GM04503 (cell line): ENCODE results near the gene SPAG9.

Experiments
- DNase-seq: peaks from one replicate; pipeline ENCODE4 v3.0.0-alpha.2; 2012; ENCODE audit warnings: low read depth

The SPAG9 gene

GRCh38 chr17:51035431-51035830 lies 85.2 kb downstream of the SPAG9 start:
- DNase-seq, result peak; percentile 79

GRCh38 chr17:51034800-51035199 lies 85.9 kb downstream of the SPAG9 start:
- no peak for DNase-seq

DNA sequence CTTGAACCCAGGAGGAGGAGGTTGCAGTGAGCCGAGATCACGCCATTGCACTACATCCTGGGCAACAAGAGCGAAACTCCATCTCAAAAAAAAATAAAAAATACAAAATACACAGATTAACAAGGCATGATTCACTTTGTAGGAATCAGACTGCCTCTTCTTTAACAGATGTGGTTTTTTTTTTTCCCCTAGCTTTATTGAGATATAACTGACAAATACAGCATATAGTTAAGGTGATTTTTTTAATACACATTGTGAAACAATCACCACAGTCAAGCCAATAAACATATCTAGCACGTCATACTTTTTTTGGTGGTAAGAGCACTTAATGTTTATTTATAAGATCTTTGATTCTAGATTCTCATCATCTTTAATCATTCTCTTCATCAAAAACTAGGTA lies 87.8 kb downstream of the SPAG9 start:
- DNase-seq, result no peak

- DNase-seq, result no peak
These were observed 90.9 kb downstream of the SPAG9 start for GRCh38 chr17:51029568-51030463.

DNA sequence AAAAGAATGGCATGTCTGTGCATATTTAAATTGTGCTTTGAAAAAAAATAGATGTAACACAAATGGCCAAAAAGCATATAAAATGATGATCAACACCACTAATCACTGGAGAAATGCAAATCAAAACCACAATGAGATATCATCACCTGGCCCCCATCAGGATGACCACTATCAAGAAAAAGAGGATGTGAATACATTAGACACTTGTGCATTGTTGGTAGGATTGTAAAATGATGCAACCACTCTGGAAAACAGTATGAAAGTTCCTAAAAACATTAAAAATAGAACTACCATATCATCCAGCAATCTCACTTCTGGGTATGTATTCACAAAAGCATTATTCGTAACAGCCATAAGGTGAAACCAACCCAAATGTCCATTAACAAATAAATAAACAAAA lies 91.5 kb downstream of the SPAG9 start:
- no peak for DNase-seq

DNA sequence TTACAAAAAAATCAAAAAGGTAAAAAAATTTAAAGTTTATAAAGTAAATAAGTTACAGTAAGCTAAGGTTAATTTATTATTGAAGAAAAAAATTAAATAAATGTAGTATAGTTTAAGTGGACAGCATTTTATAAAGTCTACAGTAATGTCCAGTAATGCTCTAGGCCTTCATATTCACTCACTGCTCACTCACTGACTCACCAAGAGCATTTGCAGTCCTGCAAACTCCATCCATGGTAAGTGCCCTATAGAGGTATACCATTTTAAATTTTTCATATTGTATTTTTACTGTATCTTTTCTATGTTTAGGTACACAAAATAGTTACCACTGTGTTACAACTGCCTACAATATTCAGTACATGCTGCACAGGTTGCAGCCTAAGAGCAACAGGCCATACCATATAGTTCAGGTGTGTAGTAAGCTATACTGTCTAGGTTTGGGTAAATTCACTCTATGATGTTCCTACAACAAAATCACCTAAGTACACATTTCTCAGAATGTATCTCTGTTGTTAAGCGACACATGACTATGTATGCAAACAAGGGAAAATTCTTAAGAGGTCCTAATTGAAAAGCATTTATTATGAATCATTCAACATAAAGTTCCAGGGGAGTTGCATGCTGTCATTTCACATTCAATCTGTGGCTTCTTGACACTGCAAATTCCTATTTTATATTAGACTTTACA lies 92.3 kb downstream of the SPAG9 start:
- no peak for DNase-seq

GRCh38 chr17:51018541-51018940 lies 102.1 kb downstream of the SPAG9 start:
- DNase-seq, result no peak

DNA sequence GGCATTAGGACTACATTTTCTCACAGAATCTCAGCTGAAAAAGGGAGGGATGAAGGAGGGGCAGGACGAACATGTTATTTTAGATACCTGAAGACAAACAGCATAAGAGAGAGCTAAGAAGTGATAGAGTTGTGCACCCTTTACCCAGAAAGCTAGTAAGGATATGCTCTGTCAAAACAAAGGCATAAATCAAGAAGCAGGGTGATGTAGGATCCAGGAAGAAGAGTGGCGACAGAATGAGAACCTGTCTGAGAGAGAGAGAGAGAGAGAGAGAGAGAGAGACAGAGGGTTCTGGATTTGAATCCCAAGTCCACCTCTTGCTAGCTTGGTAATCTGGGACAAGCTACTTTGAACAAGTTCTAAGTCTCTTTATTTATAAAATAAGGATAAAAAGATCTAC lies 103.4 kb downstream of the SPAG9 start:
- DNase-seq, result no peak

DNA sequence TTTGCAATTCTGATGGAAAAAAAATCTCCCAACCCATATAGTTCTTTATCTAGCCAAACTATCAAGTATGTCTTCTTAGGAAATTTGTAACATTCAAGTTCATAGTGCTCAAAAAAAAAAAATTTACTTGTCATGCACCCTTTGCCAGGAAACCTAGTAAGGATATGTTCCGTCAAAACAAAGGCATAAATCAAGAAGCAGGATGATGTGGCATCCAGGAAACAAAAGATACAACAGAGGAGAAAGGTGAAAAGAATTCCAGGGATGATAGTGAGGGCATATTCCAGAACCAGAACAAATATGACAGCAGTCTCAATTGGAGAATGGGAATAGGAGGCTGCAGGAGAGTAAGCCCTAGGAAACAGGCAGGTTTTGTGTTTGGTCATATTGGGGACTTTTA lies 104.6 kb downstream of the SPAG9 start:
- no peak for DNase-seq

DNA sequence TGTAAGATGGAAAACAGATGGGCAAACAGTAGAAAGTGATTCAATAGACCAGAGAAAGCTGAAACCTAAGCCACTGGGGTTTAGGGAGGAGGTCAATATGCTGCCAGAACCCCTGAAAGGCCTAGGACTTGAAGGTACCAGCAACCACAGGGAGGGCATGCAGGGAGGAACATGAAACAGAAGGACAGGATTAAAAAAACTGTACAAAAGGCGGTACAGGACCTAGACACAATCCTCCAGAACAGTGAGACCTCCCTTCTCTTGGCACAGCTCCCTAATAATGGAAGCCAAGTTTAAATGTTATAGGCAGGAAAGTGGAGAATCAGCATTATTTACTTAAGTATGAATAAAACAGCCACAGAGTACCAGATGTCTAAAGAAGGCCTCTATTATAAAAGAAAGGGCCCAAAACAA lies 105.5 kb downstream of the SPAG9 start:
- DNase-seq, result no peak

GRCh38 chr17:51014129-51014528 lies 106.5 kb downstream of the SPAG9 start:
- DNase-seq, result no peak

DNA sequence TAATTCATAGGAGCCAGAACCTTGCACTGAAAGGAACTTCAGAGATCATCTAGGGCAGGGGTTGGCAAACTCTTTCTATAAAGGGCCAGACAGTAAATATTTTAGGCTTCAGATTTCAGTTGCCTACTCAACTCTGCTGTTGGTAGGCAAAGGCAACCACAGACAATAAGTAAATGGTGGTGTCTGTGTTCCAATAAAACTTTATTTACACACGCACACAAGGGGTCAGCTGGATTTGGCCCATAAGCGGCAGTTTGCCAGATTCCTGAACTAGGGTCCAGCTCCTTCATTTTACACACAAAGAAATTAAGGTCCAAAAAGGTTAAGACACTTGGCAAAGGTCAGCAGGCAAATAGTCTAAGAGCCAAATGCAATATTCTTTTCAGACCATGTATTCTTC lies 107.3 kb downstream of the SPAG9 start:
- DNase-seq, result no peak

- no peak for DNase-seq
These were observed 108.1 kb downstream of the SPAG9 start for GRCh38 chr17:51012538-51012937.

DNA sequence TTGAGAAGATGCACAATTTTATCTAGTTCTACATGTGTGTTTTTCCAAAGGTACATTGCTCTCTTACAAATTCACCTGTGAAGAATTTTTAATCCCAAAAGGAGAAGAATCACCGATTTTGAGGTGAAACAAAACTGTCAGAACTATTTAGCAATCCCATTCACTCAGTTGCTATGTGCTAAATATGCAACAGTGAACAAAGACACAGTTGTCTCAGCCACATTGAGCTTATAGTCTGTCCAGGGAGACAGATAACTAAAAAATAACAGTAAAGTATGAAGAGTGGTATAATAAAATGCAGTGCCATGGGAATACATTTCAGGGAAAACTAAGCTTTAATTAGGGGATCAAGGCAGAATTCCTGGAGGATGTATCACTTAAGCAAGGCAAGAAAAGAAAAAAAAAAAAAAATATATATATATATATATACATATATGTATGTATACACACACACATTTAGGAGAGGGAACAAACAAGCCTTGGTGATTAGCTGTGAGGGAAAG lies 110.4 kb downstream of the SPAG9 start:
- no peak for DNase-seq

- DNase-seq, result peak; percentile 45
These were observed 114.1 kb downstream of the SPAG9 start for GRCh38 chr17:51006601-51007000.

- no peak for DNase-seq
These were observed 114.9 kb downstream of the SPAG9 start for GRCh38 chr17:51005768-51006167.

- DNase-seq, result no peak
These were observed 116.4 kb downstream of the SPAG9 start for GRCh38 chr17:51004249-51004648.

GRCh38 chr17:51000835-51001638 lies 119.6 kb downstream of the SPAG9 start:
- peak; percentile 34 for DNase-seq

DNA sequence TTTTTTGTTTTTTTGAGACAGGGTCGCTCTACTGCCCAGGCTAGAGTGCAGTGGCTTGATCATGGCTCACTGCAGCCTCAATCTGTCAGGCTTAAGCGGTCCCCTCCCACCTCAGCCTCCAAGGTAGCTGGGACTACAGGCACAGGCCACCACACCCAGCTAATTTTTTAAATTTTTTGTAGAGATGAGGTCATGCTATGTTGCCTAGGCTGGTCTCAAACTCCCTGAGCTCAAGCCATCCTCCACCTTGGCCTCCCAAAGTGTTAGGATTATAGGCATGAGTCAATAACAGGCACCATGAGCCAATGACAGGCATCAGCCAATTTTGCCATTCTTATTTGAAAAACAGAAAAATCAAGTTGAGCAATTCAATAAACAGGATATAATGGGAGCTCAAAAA lies 125.0 kb downstream of the SPAG9 start:
- no peak for DNase-seq

GRCh38 chr17:50993544-50993943 lies 127.1 kb downstream of the SPAG9 start:
- no peak for DNase-seq

DNA sequence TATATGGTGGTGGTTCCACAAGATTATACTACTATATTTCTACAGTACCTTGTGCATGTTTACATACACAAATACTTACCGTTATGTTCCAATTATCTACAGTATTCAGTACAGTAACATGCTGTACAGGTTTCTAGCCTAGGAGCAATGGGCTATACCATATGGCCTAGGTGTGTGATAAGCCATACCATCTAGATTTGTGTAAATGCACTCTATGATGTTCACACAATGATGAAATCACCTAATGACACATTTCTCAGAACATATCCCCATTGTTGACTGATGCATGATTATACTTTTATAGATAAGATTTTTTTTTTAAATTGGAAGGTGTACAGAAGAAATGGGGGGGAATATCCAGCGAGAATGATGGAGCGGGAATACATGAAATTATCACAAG lies 131.5 kb downstream of the SPAG9 start:
- DNase-seq, result no peak

GRCh38 chr17:50988427-50988826 lies 132.2 kb downstream of the SPAG9 start:
- DNase-seq, result no peak
